Stimulated activated naive CD8-positive, alpha-beta T cell treated with anti-CD3 and anti-CD28 coated beads, Interleukin-15, amount 100 ng/mL, for 72 hours (primary cell): Measurements from ENCODE around the gene COL13A1.

Source experiments
- ATAC-seq: fragments of 150-1000 bp; cut with Tn5 transposase; 2 replicates; pipeline ENCODE4 v1.10.0; 2021; ENCODE audit warnings: mild to moderate bottlenecking, moderate library complexity
- DNase-seq, 2 donors: peaks; one replicate each; pipeline ENCODE4 v3.0.0; 2021 to 2022
- H3K27ac Mint-ChIP-seq, 2 donors: one replicate each; pipeline ENCODE4 v1.8.0; 2022; ENCODE audit warnings: mild to moderate bottlenecking in 2 of 2, mixed read lengths in 2 of 2, moderate library complexity in 2 of 2
- H3K27me3 Mint-ChIP-seq: one replicate; pipeline ENCODE4 v1.8.0; 2022; ENCODE audit warnings: mixed read lengths
- H3K4me1 Mint-ChIP-seq: one replicate; pipeline ENCODE4 v1.8.0; 2022; ENCODE audit warnings: mild to moderate bottlenecking, mixed read lengths
- H3K4me3 Mint-ChIP-seq, 2 donors: one replicate each; pipeline ENCODE4 v1.8.0; 2022; ENCODE audit warnings: mild to moderate bottlenecking in 2 of 2, mixed read lengths in 2 of 2, moderate library complexity in 1 of 2
- H3K9me3 Mint-ChIP-seq, 2 donors: one replicate each; pipeline ENCODE4 v1.8.0; 2022; ENCODE audit warnings: mixed read lengths in 2 of 2

The COL13A1 gene

GRCh38 chr10:69801434-69802315 is at the start of gene COL13A1:
Gene COL13A1 (plus strand): TSS chr10:69801906. CDS start chr10:69802424, 518 bp downstream.
- DNase-seq (no peak), ATAC-seq (no peak)
- Mint-ChIP-seq H3K27me3 (peaks cover 81% of the 10 kb centered on the region), H3K4me3 (peak within 1 kb of the TSS; percentile 66 to 70), H3K4me1 (peaks cover 17% of the 10 kb centered on the region), H3K27ac (no peak within 1 kb of the TSS), H3K9me3 (peaks cover 1 to 2% of the 10 kb centered on the region in 2 donors)

GRCh38 chr10:69752479-69752878 is 49.2 kb upstream of the COL13A1 start:
- DNase-seq, result no peak
- no peaks in the 10 kb centered on the region for H3K4me1 Mint-ChIP-seq
- H3K27me3 Mint-ChIP-seq, result peaks cover 29% of the 10 kb centered on the region

GRCh38 chr10:69756279-69756678 is 45.4 kb upstream of the COL13A1 start:
- Mint-ChIP-seq H3K27ac (no peak overlapping the region), H3K4me3 (no peak overlapping the region), H3K4me1 (peaks cover 10% of the 10 kb centered on the region), H3K9me3 (no peaks in the 10 kb centered on the region), H3K27me3 (peaks cover 19% of the 10 kb centered on the region)
- ATAC-seq (no peak), DNase-seq (no peak)

More at GRCh38 chr10:69752479-69752878, 49.2 kb upstream of the COL13A1 start:
- H3K9me3 Mint-ChIP-seq, result no peaks in the 10 kb centered on the region
- no peak overlapping the region for H3K27ac Mint-ChIP-seq
- ATAC-seq, result no peak
- H3K4me3 Mint-ChIP-seq, result no peak overlapping the region

GRCh38 chr10:69757206-69757552 is 44.5 kb upstream of the COL13A1 start:
- no peaks in the 10 kb centered on the region for H3K9me3 Mint-ChIP-seq
- peaks cover 10% of the 10 kb centered on the region for H3K4me1 Mint-ChIP-seq
- DNase-seq (no peak), ATAC-seq (no peak)
- no peak overlapping the region for H3K4me3 Mint-ChIP-seq
- no peak overlapping the region for H3K27ac Mint-ChIP-seq
- peaks cover 23% of the 10 kb centered on the region for H3K27me3 Mint-ChIP-seq

GRCh38 chr10:69757553-69758309 is 44.0 kb upstream of the COL13A1 start:
- Mint-ChIP-seq H3K4me3 (no peak overlapping the region), H3K27ac (no peak overlapping the region), H3K9me3 (no peaks in the 10 kb centered on the region), H3K4me1 (peaks cover 10% of the 10 kb centered on the region), H3K27me3 (peaks cover 25% of the 10 kb centered on the region)
- no peak for DNase-seq
- peak; percentile 42 for ATAC-seq

GRCh38 chr10:69758310-69758728 is 43.4 kb upstream of the COL13A1 start:
- Mint-ChIP-seq H3K9me3 (no peaks in the 10 kb centered on the region), H3K27ac (no peak overlapping the region), H3K4me1 (peaks cover 10% of the 10 kb centered on the region), H3K27me3 (peaks cover 25% of the 10 kb centered on the region), H3K4me3 (no peak overlapping the region)
- ATAC-seq, result peak; percentile 69
- DNase-seq, result no peak

GRCh38 chr10:69759641-69760040 is 42.1 kb upstream of the COL13A1 start:
- no peak for ATAC-seq
- no peak overlapping the region for H3K27ac Mint-ChIP-seq
- H3K27me3 Mint-ChIP-seq, result peaks cover 25% of the 10 kb centered on the region
- peaks cover 10% of the 10 kb centered on the region for H3K4me1 Mint-ChIP-seq
- H3K4me3 Mint-ChIP-seq, result no peak overlapping the region
- H3K9me3 Mint-ChIP-seq, result no peaks in the 10 kb centered on the region
- no peak for DNase-seq

- Mint-ChIP-seq H3K4me3 (no peak overlapping the region), H3K4me1 (peaks cover 10% of the 10 kb centered on the region), H3K27ac (no peak overlapping the region), H3K27me3 (peaks cover 25% of the 10 kb centered on the region), H3K9me3 (no peaks in the 10 kb centered on the region)
- ATAC-seq (no peak), DNase-seq (no peak)
These were observed 41.6 kb upstream of the COL13A1 start for GRCh38 chr10:69760072-69760471.

GRCh38 chr10:69761320-69761719 is 40.4 kb upstream of the COL13A1 start:
- peaks cover 10% of the 10 kb centered on the region for H3K4me1 Mint-ChIP-seq
- no peak overlapping the region for H3K4me3 Mint-ChIP-seq
- no peak overlapping the region for H3K27ac Mint-ChIP-seq
- DNase-seq, result no peak
- H3K9me3 Mint-ChIP-seq, result no peaks in the 10 kb centered on the region
- no peak for ATAC-seq
- H3K27me3 Mint-ChIP-seq, result peaks cover 25% of the 10 kb centered on the region

- Mint-ChIP-seq H3K4me3 (no peak overlapping the region), H3K9me3 (no peaks in the 10 kb centered on the region), H3K27me3 (peaks cover 53% of the 10 kb centered on the region), H3K27ac (no peak overlapping the region), H3K4me1 (no peaks in the 10 kb centered on the region)
- ATAC-seq (no peak), DNase-seq (no peak)
These were observed 35.4 kb upstream of the COL13A1 start for GRCh38 chr10:69766161-69766910.

- no peak for DNase-seq
- H3K9me3 Mint-ChIP-seq, result no peaks in the 10 kb centered on the region
- H3K4me1 Mint-ChIP-seq, result no peaks in the 10 kb centered on the region
- H3K27me3 Mint-ChIP-seq, result peaks cover 39% of the 10 kb centered on the region
- H3K4me3 Mint-ChIP-seq, result no peak overlapping the region
- no peak for ATAC-seq
- H3K27ac Mint-ChIP-seq, result no peak overlapping the region
These were observed 33.9 kb upstream of the COL13A1 start for GRCh38 chr10:69767793-69768192.

GRCh38 chr10:69768386-69768785 is 33.3 kb upstream of the COL13A1 start:
- peaks cover 39% of the 10 kb centered on the region for H3K27me3 Mint-ChIP-seq
- no peak for DNase-seq
- H3K27ac Mint-ChIP-seq, result no peak overlapping the region
- H3K4me3 Mint-ChIP-seq, result no peak overlapping the region
- H3K4me1 Mint-ChIP-seq, result no peaks in the 10 kb centered on the region
- no peak for ATAC-seq
- H3K9me3 Mint-ChIP-seq, result no peaks in the 10 kb centered on the region

- H3K4me3 Mint-ChIP-seq, result no peak overlapping the region
These were observed 32.2 kb upstream of the COL13A1 start for GRCh38 chr10:69769395-69769992.

GRCh38 chr10:69772933-69773704 is 28.6 kb upstream of the COL13A1 start:
- Mint-ChIP-seq H3K27me3 (peaks cover 26% of the 10 kb centered on the region), H3K4me3 (no peak overlapping the region), H3K27ac (no peak overlapping the region)

More at GRCh38 chr10:69769395-69769992, 32.2 kb upstream of the COL13A1 start:
- ATAC-seq, result no peak
- H3K9me3 Mint-ChIP-seq, result no peaks in the 10 kb centered on the region
- H3K27ac Mint-ChIP-seq, result no peak overlapping the region
- no peak for DNase-seq
- peaks cover 39% of the 10 kb centered on the region for H3K27me3 Mint-ChIP-seq
- no peaks in the 10 kb centered on the region for H3K4me1 Mint-ChIP-seq

More at GRCh38 chr10:69772933-69773704, 28.6 kb upstream of the COL13A1 start:
- DNase-seq (no peak), ATAC-seq (no peak)
- Mint-ChIP-seq H3K9me3 (no peaks in the 10 kb centered on the region), H3K4me1 (no peaks in the 10 kb centered on the region)
